ENCODE results near the gene SUPT3H. TPM values are rescaled to one million over a fixed set of nuclear protein-coding genes. Genes with fewer than 3 reads are reported as not detected.

The SUPT3H gene
- polyA plus RNA-seq, 1 donor (not counting 4 experiments of a cell fraction or from before 2014, with no cell fraction given) = 7.6 TPM

- no peak for TF ChIP-seq EZH2 (IDR thresholded peaks at IDR 0.05; ENCODE audit: low read length)
- no peak for TF ChIP-seq CTCF (optimal IDR thresholded peaks at IDR 0.05 in 1 of 3, IDR thresholded peaks at IDR 0.05 in 1 of 3, conservative IDR thresholded peaks at IDR 0.05 in 1 of 3; ENCODE audit: extremely low read depth in 1 of 3, insufficient read depth in 2 of 3, low read length in 3 of 3)
- H3K79me2 ChIP-seq (ENCODE audit: control insufficient read depth, insufficient read depth, low read length) = no peaks in the 10 kb centered on the region
- no peaks in the 10 kb centered on the region for H3K4me1 ChIP-seq (ENCODE audit: control insufficient read depth, extremely low read depth, insufficient read depth, low read length)
- no peak overlapping the region for H3K4me2 ChIP-seq (ENCODE audit: control insufficient read depth, extremely low read depth, insufficient read depth, low read depth, low read length)
- no peak overlapping the region for H3K9ac ChIP-seq (ENCODE audit: control insufficient read depth, extremely low read depth, insufficient read depth, low read length)
- DNase-seq (ENCODE audit: low read depth, low spot score) = no peak
- no peaks in the 10 kb centered on the region for H3K27me3 ChIP-seq (ENCODE audit: control insufficient read depth, extremely low read depth, insufficient read depth, low read length)
- FAIRE-seq = no peak
- H4K20me1 ChIP-seq (ENCODE audit: control insufficient read depth, extremely low read depth, insufficient read depth, low read length) = no peaks in the 10 kb centered on the region
- no peaks in the 10 kb centered on the region for H3K9me3 ChIP-seq (ENCODE audit: control insufficient read depth, low read depth, low read length)
- dilution Hi-C loops (cut with MboI; ENCODE audit: extremely low pct_ligation_motif_present, low sequenced_read_pairs) = no loop called here
- H3K36me3 ChIP-seq (ENCODE audit: control insufficient read depth in 2 of 2, extremely low read depth in 1 of 2, insufficient read depth in 2 of 2, low read length in 2 of 2) = no peaks in the 10 kb centered on the region
- no peaks in the 10 kb centered on the region for H3K9me1 ChIP-seq (ENCODE audit: control insufficient read depth, extremely low read depth, insufficient read depth, low read length)
- H3K27ac ChIP-seq (ENCODE audit: control insufficient read depth, insufficient read depth, low read length) = no peak overlapping the region
- H2AFZ ChIP-seq (ENCODE audit: control insufficient read depth, low read length) = no peak overlapping the region
- H3K4me3 ChIP-seq (ENCODE audit: control insufficient read depth in 2 of 3, extremely low read depth in 1 of 3, insufficient read depth in 2 of 3, low read depth in 1 of 3, low read length in 3 of 3) = no peak overlapping the region
These were observed 32.8 kb downstream of the SUPT3H start for GRCh38 chr6:45344900-45345299.

GRCh38 chr6:45328523-45328922 is 49.2 kb downstream of the SUPT3H start:
- no peaks in the 10 kb centered on the region for H3K27me3 ChIP-seq (ENCODE audit: control insufficient read depth, extremely low read depth, insufficient read depth, low read length)
- TF ChIP-seq EZH2 (IDR thresholded peaks at IDR 0.05; ENCODE audit: low read length) = no peak
- TF ChIP-seq CTCF (optimal IDR thresholded peaks at IDR 0.05 in 1 of 3, IDR thresholded peaks at IDR 0.05 in 1 of 3, conservative IDR thresholded peaks at IDR 0.05 in 1 of 3; ENCODE audit: extremely low read depth in 1 of 3, insufficient read depth in 2 of 3, low read length in 3 of 3) = no peak
- no peaks in the 10 kb centered on the region for H3K9me1 ChIP-seq (ENCODE audit: control insufficient read depth, extremely low read depth, insufficient read depth, low read length)
- H3K4me2 ChIP-seq (ENCODE audit: control insufficient read depth, extremely low read depth, insufficient read depth, low read depth, low read length) = no peak overlapping the region
- no peaks in the 10 kb centered on the region for H4K20me1 ChIP-seq (ENCODE audit: control insufficient read depth, extremely low read depth, insufficient read depth, low read length)
- H3K4me3 ChIP-seq (ENCODE audit: control insufficient read depth in 2 of 3, extremely low read depth in 1 of 3, insufficient read depth in 2 of 3, low read depth in 1 of 3, low read length in 3 of 3) = no peak overlapping the region
- FAIRE-seq (no peak), DNase-seq (ENCODE audit: low read depth, low spot score) (no peak)
- H3K36me3 ChIP-seq (ENCODE audit: control insufficient read depth in 2 of 2, extremely low read depth in 1 of 2, insufficient read depth in 2 of 2, low read length in 2 of 2) = no peaks in the 10 kb centered on the region
- H3K9me3 ChIP-seq (ENCODE audit: control insufficient read depth, low read depth, low read length) = no peaks in the 10 kb centered on the region
- H3K79me2 ChIP-seq (ENCODE audit: control insufficient read depth, insufficient read depth, low read length) = no peaks in the 10 kb centered on the region
- H3K4me1 ChIP-seq (ENCODE audit: control insufficient read depth, extremely low read depth, insufficient read depth, low read length) = no peaks in the 10 kb centered on the region
- dilution Hi-C loops (cut with MboI; ENCODE audit: extremely low pct_ligation_motif_present, low sequenced_read_pairs) = no loop called here
- H3K9ac ChIP-seq (ENCODE audit: control insufficient read depth, extremely low read depth, insufficient read depth, low read length) = no peak overlapping the region
- no peak overlapping the region for H3K27ac ChIP-seq (ENCODE audit: control insufficient read depth, insufficient read depth, low read length)
- no peak overlapping the region for H2AFZ ChIP-seq (ENCODE audit: control insufficient read depth, low read length)
